ENCODE measurements around the gene UNK. TPM values are rescaled to one million over a fixed set of nuclear protein-coding genes. Genes with fewer than 3 reads are reported as not detected.
A peak's percentile ranks its signal among the peaks of the same experiment; 100 is the strongest.
"Not testable (repeated sequence)": the region's sequence is repeated elsewhere in the genome, so short reads cannot be mapped to it uniquely, and the experiment has no call there.

Gene UNK
- total RNA-seq, 2 experiments from 2014 or later = 33.7 to 36.1 TPM

DNA sequence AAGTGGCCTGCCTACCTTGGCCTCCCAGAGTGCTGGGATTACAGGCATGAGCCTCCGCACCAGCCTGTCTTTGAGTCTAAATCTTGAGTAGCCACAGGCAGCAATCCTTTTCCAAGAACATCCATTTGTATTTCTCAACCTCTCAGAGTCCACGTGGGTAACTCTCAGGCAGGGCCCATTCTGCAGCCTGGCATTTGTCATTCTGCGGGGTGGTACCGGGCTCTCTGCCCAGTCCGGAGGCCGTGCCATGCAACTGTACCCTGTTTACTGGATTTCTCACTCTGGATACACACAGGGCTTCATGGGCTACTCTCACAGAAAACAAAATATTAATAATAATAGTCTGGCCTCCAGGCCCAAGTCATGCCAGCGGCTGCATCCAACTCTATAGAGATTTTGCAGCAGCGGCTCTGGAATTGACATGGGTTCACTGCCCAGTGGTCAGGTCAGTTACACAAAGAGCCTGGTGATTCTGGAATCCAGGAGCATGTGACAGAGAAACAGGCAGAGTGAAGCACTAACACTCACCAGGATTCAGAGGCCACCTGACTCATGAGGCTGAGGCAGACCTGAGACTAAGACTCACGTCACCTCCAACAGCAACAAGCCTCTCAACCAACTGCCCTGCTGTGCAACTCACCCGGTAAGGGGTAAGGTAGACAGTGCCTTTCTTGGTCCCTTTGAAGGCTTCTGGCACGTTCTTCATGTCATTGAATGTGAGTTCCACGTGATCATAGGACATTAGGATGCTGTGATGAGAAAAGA lies 66.5 kb downstream of the UNK start:
- Histone ChIP-seq H3K27ac (ENCODE audit: low read depth in 1 of 2, low read length in 2 of 2) (no peak overlapping the region), H3K27me3 (ENCODE audit: control insufficient read depth in 1 of 2, insufficient read depth in 2 of 2, low read length in 2 of 2) (no peaks in the 10 kb centered on the region), H3K36me3 (ENCODE audit: insufficient read depth, low read length) (peaks cover 56% of the 10 kb centered on the region), H3K9me3 (ENCODE audit: control insufficient read depth in 1 of 2, insufficient read depth in 1 of 2, low read length in 2 of 2) (no peaks in the 10 kb centered on the region), H3K4me3 (ENCODE audit: low read length) (no peak overlapping the region), H3K4me1 (ENCODE audit: insufficient read depth, low read length) (peaks cover 41% of the 10 kb centered on the region)
- H3K9me3 Mint-ChIP-seq = no peaks in the 10 kb centered on the region
- ChIA-PET CTCF (interaction anchor here (0.9 to 1.5 kb wide), 2 partner anchors 45 kb away, joined by 3 to 6 read pairs; partner anchors contain the start of gene TRIM65), POLR2A (interaction anchor here (1.1 kb wide), 1 partner anchor 66 kb away, joined by 3 read pairs; the partner anchor contains the start of gene UNK)
- ATAC-seq (ENCODE audit: poor library complexity) = no peak
- peak overlapping the region; percentile 55 for H3K27ac Mint-ChIP-seq
- peaks cover 60% of the 10 kb centered on the region for H3K36me3 Mint-ChIP-seq (ENCODE audit: low read depth)
- intact Hi-C loops (cut with DNase I, micrococcal nuclease) = loop anchor here in 1 of 2 experiments (10.0 kb wide), 1 partner anchor 326 kb away; the partner anchor contains the start of gene LLGL2
- TF ChIP-seq, protein P1, sequence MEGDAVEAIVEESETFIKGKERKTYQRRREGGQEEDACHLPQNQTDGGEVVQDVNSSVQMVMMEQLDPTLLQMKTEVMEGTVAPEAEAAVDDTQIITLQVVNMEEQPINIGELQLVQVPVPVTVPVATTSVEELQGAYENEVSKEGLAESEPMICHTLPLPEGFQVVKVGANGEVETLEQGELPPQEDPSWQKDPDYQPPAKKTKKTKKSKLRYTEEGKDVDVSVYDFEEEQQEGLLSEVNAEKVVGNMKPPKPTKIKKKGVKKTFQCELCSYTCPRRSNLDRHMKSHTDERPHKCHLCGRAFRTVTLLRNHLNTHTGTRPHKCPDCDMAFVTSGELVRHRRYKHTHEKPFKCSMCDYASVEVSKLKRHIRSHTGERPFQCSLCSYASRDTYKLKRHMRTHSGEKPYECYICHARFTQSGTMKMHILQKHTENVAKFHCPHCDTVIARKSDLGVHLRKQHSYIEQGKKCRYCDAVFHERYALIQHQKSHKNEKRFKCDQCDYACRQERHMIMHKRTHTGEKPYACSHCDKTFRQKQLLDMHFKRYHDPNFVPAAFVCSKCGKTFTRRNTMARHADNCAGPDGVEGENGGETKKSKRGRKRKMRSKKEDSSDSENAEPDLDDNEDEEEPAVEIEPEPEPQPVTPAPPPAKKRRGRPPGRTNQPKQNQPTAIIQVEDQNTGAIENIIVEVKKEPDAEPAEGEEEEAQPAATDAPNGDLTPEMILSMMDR (IDR thresholded peaks at IDR 0.05) = no peak
- peaks cover 22% of the 10 kb centered on the region for H3K4me1 Mint-ChIP-seq (ENCODE audit: low read depth)
- peak overlapping the region; percentile 45 for H3K4me3 Mint-ChIP-seq
- no peak for DNase-seq
- no peaks in the 10 kb centered on the region for H3K27me3 Mint-ChIP-seq

DNA sequence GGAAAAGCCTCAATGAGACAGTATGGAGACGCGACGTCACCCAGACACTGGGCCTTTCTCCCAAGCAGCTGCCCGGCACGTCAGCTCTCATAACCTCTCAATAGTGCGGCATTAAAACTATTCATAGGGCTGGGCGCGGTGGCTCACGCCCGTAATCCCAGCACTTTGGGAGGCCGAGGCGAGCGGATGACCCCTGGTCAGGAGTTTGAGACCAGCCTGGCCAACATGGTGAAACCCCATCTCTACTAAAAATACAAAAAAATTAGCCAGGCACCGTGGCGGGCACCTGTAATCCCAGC lies 67.0 kb downstream of the UNK start:
- H3K27me3 ChIP-seq (ENCODE audit: control insufficient read depth in 1 of 2, insufficient read depth in 2 of 2, low read length in 2 of 2); H3K4me3 ChIP-seq (ENCODE audit: low read length); DNase-seq; H3K27me3 Mint-ChIP-seq; H3K9me3 Mint-ChIP-seq; H3K27ac ChIP-seq (ENCODE audit: low read depth in 1 of 2, low read length in 2 of 2); H3K9me3 ChIP-seq (ENCODE audit: control insufficient read depth in 1 of 2, insufficient read depth in 1 of 2, low read length in 2 of 2); ATAC-seq (ENCODE audit: poor library complexity): not testable (repeated sequence)
- Mint-ChIP-seq H3K4me1 (ENCODE audit: low read depth) (peaks cover 27% of the 10 kb centered on the region), H3K27ac (peak overlapping the region; percentile 55), H3K4me3 (peak overlapping the region; percentile 45), H3K36me3 (ENCODE audit: low read depth) (peaks cover 54% of the 10 kb centered on the region)
- peaks cover 51% of the 10 kb centered on the region for H3K36me3 ChIP-seq (ENCODE audit: insufficient read depth, low read length)
- POLR2A ChIA-PET = interaction anchor here (5.1 kb wide), 1 partner anchor 6 kb away, joined by 125 read pairs; the partner anchor contains the start of gene UNC13D
- peaks cover 45% of the 10 kb centered on the region for H3K4me1 ChIP-seq (ENCODE audit: insufficient read depth, low read length)
- CTCF ChIA-PET = interaction anchor here (0.9 kb wide), 1 partner anchor 44 kb away, joined by 3 read pairs; no protein-coding TSS in a partner anchor
- intact Hi-C loops (cut with DNase I, micrococcal nuclease) = loop anchor here in 1 of 2 experiments (10.0 kb wide), 1 partner anchor 327 kb away; the partner anchor contains the start of gene LLGL2

DNA sequence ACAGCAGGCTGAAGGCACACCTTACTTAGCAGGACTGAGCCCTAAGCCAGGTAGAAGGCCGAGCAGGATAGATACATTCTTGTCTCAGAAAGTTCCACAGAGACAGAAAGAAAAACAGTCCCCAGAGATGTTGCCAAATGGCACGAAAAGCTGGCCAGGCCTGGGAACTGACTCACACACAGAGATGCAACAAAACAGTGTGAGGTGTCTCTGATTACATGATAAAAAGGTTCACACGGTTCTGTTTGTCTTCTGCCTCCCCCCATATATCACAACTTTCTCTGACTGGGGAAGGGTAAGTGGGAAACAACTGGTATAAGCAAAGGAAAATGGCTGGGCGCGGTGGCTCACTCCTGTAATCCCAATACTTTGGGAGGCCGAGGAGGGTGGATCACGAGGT lies 68.8 kb downstream of the UNK start:
- POLR2A ChIA-PET = interaction anchor here (2.1 to 5.1 kb wide), 7 partner anchors 8 to 76 kb away, joined by 13 to 230 read pairs (median 111); partner anchors contain the start of genes TRIM47, TRIM65, UNC13D and UNK
- CTCF ChIA-PET = interaction anchor here (0.6 to 3.2 kb wide), 5 partner anchors 25 to 417 kb away, joined by 3 to 18 read pairs (median 3); partner anchors contain the start of genes CDK3 and TRIM47
- peaks cover 37% of the 10 kb centered on the region for H3K36me3 Mint-ChIP-seq (ENCODE audit: low read depth)
- ATAC-seq (ENCODE audit: poor library complexity) = no peak
- H3K36me3 ChIP-seq (ENCODE audit: insufficient read depth, low read length) = peaks cover 33% of the 10 kb centered on the region
- H3K4me1 Mint-ChIP-seq (ENCODE audit: low read depth) = peaks cover 28% of the 10 kb centered on the region
- H3K27me3 ChIP-seq (ENCODE audit: control insufficient read depth in 1 of 2, insufficient read depth in 2 of 2, low read length in 2 of 2) = no peaks in the 10 kb centered on the region
- H3K9me3 Mint-ChIP-seq = no peaks in the 10 kb centered on the region
- TF ChIP-seq, protein P1 (IDR thresholded peaks at IDR 0.05) = no peak
- peak overlapping the region; percentile 74 for H3K4me3 Mint-ChIP-seq
- peaks cover 48% of the 10 kb centered on the region for H3K4me1 ChIP-seq (ENCODE audit: insufficient read depth, low read length)
- no peak overlapping the region for H3K27ac Mint-ChIP-seq
- DNase-seq = no peak
- intact Hi-C loops (cut with DNase I, micrococcal nuclease) = loop anchor here in 1 of 2 experiments (10.0 kb wide), 1 partner anchor 329 kb away; the partner anchor contains the start of gene LLGL2
- no peak overlapping the region for H3K27ac ChIP-seq (ENCODE audit: low read depth in 1 of 2, low read length in 2 of 2)
- H3K4me3 ChIP-seq (ENCODE audit: low read length) = no peak overlapping the region
- H3K27me3 Mint-ChIP-seq = no peaks in the 10 kb centered on the region
- no peaks in the 10 kb centered on the region for H3K9me3 ChIP-seq (ENCODE audit: control insufficient read depth in 1 of 2, insufficient read depth in 1 of 2, low read length in 2 of 2)

All from CD4-positive, alpha-beta T cell (primary cell).